Measurements from ENCODE around the gene TTI1.
A peak's percentile ranks its signal among the peaks of the same experiment; 100 is the strongest.

TTI1 gene

DNA sequence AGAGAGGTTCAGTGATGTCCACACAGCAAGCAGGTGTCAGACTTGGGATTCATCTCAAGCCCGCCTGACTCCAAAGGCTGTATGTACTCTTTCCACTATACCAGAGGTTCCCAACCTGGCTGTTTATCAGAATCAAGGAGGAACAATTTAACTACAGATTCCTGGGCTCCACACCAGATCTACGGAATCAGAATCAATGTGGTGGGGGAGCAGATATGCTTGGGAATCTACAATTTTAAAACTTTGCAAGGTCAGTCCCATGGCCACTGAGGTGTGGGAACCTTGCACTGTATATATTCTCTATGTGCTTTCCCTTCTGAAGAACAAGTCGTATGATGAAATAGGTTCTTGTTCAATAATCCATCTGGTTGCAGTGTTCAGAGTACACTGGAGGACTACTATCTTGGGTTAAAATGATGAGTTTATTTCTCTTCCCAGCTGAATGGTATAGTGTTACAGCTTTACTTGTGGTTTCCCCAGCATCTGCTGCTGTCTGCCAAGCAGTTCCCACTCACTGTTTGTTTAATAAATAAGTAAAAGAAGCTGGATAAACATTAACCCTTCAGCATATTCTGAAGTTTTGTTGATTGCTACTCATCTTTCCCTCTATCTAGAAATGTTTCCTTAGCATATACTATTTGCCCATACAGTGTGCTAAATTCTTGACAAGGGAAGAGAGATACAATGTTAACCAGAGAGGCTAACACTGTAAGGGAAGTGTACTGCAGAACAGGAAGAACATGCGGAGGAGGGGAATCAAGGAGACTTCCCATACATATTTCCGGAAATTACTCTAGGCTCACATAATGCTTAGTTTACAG, 9.9 kb downstream of the TTI1 start:
- peak; percentile 87 for DNase-seq (ENCODE audit: low read depth, low spot score)
- TF ChIP-seq, protein P1, sequence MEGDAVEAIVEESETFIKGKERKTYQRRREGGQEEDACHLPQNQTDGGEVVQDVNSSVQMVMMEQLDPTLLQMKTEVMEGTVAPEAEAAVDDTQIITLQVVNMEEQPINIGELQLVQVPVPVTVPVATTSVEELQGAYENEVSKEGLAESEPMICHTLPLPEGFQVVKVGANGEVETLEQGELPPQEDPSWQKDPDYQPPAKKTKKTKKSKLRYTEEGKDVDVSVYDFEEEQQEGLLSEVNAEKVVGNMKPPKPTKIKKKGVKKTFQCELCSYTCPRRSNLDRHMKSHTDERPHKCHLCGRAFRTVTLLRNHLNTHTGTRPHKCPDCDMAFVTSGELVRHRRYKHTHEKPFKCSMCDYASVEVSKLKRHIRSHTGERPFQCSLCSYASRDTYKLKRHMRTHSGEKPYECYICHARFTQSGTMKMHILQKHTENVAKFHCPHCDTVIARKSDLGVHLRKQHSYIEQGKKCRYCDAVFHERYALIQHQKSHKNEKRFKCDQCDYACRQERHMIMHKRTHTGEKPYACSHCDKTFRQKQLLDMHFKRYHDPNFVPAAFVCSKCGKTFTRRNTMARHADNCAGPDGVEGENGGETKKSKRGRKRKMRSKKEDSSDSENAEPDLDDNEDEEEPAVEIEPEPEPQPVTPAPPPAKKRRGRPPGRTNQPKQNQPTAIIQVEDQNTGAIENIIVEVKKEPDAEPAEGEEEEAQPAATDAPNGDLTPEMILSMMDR (IDR thresholded peaks at IDR 0.05; ENCODE audit: low read depth, low read length) = no peak
- H3K4me3 ChIP-seq (ENCODE audit: low read depth, low read length) = no peak overlapping the region
- in situ Hi-C loops (cut with HindIII; ENCODE audit: low sequenced_read_pairs) = no loop called here

DNA sequence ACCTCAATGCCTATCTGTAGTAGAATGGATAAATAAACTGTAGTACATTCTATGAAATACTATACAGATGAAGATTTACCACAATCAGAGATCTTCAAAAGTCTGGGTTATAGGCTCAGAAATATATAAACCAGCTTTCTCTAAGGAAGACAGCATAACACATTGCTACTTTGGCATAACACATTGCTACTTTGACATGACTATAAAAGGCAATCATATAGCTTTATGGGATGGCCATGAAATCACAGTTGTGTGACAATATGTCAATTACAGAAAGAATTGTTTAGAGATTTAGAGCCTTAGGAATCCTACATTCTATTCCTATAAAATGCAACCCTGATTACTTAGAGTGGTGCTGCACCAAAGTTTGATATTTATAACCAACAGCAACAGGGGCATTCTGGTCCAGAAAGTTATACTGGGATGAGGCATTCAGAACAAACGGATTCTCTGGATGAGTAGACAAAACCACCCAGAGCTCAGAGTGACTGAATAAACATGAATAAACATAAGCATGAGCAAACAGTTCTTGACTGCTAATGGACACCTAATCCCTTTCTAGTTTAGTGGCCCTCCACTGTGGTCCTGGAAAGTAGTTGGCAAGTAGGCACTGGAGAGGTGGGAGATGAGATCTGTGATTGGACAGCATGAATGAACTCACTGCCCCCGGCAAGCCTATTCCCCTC, 12.0 kb downstream of the TTI1 start:
- in situ Hi-C loops (cut with HindIII; ENCODE audit: low sequenced_read_pairs) = no loop called here
- TF ChIP-seq, protein P1 (IDR thresholded peaks at IDR 0.05; ENCODE audit: low read depth, low read length) = no peak
- H3K4me3 ChIP-seq (ENCODE audit: low read depth, low read length) = no peak overlapping the region
- DNase-seq (ENCODE audit: low read depth, low spot score) = no peak

DNA sequence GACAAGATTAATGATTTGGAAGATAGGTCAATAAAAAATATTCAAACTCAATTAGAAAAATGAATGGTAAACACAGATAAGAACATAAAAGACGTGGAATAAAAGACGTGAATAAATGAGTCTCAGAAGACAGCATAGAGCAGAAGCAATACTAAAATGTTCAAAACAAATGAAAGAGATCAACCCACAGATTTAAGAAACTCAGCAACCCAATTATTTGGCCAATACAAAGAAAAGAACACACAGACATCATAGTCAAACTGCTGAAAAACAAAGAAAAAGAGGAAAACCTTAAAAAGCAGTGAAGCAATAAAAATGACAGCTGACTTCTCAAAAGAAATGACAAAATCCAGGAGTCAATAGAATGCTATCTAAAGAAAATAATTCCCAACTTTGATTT, 14.9 kb downstream of the TTI1 start:
- no peak overlapping the region for H3K4me3 ChIP-seq (ENCODE audit: low read depth, low read length)
- in situ Hi-C loops (cut with HindIII; ENCODE audit: low sequenced_read_pairs) = no loop called here
- DNase-seq (ENCODE audit: low read depth, low spot score) = no peak
- TF ChIP-seq, protein P1 (IDR thresholded peaks at IDR 0.05; ENCODE audit: low read depth, low read length) = no peak

DNA sequence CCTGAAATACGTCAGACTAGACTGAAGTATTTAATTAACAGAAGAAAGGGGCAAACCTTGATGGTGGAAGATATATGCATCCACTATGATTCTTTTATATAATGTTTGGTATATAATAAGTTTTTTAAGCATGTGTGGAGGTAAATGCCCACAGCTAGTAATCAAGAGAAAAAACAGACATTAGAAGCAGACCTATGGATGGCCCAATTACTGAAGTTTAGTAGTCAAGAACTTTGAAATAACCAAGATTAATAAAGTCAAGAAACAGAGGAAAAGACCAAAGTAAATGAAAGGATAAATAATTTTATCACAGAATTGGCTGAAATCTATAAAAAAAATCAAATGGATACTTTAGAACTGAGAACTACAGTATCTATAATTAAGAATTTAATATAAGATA, 15.3 kb downstream of the TTI1 start:
- in situ Hi-C loops (cut with HindIII; ENCODE audit: low sequenced_read_pairs) = no loop called here
- no peak for DNase-seq (ENCODE audit: low read depth, low spot score)
- TF ChIP-seq, protein P1 (IDR thresholded peaks at IDR 0.05; ENCODE audit: low read depth, low read length) = no peak
- no peak overlapping the region for H3K4me3 ChIP-seq (ENCODE audit: low read depth, low read length)

DNA sequence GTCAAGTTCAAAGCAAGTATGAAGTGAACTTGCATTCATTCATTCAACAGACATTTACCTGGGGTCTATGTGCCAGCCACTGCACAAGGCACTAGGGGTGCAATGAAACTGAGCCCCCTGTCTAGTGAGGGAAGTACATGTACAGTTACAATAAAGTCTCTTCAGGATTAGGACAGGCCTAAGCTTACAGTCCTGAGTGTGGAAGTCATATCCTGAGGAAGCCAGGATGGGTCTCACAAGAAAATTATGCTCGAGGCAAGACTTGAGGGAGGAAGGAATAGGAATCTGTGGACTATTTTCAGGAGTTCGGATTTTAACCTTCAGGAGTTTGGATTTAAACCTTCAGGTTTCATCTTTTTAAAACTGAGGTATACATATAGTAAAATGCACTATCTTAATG, 19.4 kb downstream of the TTI1 start:
- H3K4me3 ChIP-seq (ENCODE audit: low read depth, low read length) = no peak overlapping the region
- TF ChIP-seq, protein P1 (IDR thresholded peaks at IDR 0.05; ENCODE audit: low read depth, low read length) = no peak
- in situ Hi-C loops (cut with HindIII; ENCODE audit: low sequenced_read_pairs) = no loop called here
- no peak for DNase-seq (ENCODE audit: low read depth, low spot score)

DNA sequence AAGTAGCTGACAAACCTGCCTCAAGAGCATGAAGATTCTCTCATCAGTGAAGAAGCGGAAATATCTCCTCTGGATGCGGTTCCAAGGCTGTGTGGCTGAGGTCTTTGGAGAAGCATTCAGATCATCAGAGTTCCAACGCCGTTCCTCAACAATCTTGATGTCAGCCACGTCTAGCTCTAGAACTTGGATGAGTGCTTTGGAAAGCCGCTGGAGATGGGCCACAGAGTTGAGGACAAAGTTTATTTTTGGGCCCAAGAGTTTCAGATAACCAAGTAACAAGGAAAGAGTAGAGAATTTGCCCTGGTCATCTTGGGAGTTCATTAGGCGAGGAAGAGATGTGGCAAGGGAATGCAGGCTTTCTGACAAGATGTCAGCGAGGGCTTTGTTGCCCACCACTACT, 20.9 kb downstream of the TTI1 start:
- in situ Hi-C loops (cut with HindIII; ENCODE audit: low sequenced_read_pairs) = no loop called here
- no peak overlapping the region for H3K4me3 ChIP-seq (ENCODE audit: low read depth, low read length)
- no peak for DNase-seq (ENCODE audit: low read depth, low spot score)
- TF ChIP-seq, protein P1 (IDR thresholded peaks at IDR 0.05; ENCODE audit: low read depth, low read length) = no peak
